Lung (tissue), 12 donors: ENCODE data around the gene OR52E4. TPM values are rescaled to one million over a fixed set of nuclear protein-coding genes. Genes with fewer than 3 reads are reported as not detected.

Source experiments
- ATAC-seq: fragments of 200-7000 bp; cut with Tn5 transposase; one replicate; pipeline ENCODE4 v1.9.1; 2020; ENCODE audit warnings: moderate number of reproducible peaks; ENCODE audit not compliant: insufficient read depth, low FRiP score
- DNase-seq, 3 donors: peaks; one replicate each; pipeline ENCODE4 v3.0.0-alpha.2; 2013 to 2017
- H3K27ac ChIP-seq, 2 donors: one replicate each; pipeline ENCODE4 v1.5.1; 2013; ENCODE audit warnings: mild to moderate bottlenecking in 2 of 2, moderate library complexity in 2 of 2, control low read depth in 1 of 2, inconsistent platforms in 1 of 2, low read depth in 1 of 2, low read length in 1 of 2
- H3K27me3 ChIP-seq, 3 donors: one replicate each; pipeline ENCODE4 v1.5.1; 2013; ENCODE audit warnings: low read length in 2 of 3; ENCODE audit not compliant: control insufficient read depth in 3 of 3, insufficient read depth in 3 of 3
- H3K36me3 ChIP-seq, 4 donors: one replicate each; pipeline ENCODE4 v1.5.1; 2013; ENCODE audit warnings: low read length in 4 of 4, mild to moderate bottlenecking in 1 of 4, moderate library complexity in 1 of 4; ENCODE audit not compliant: control insufficient read depth in 4 of 4, insufficient read depth in 4 of 4
- H3K4me1 ChIP-seq, 5 donors: one replicate each; pipeline ENCODE4 v1.5.1; 2013; ENCODE audit warnings: low read length in 5 of 5, mild to moderate bottlenecking in 2 of 5, moderate library complexity in 1 of 5; ENCODE audit not compliant: control insufficient read depth in 5 of 5, insufficient read depth in 5 of 5
- H3K4me3 ChIP-seq: one replicate; pipeline ENCODE4 v1.5.1; 2013; ENCODE audit warnings: mild to moderate bottlenecking, control low read depth, moderate library complexity
- H3K9ac ChIP-seq, 2 donors: one replicate each; pipeline ENCODE4 v1.5.1; 2013; ENCODE audit warnings: low read length in 2 of 2, control low read depth in 1 of 2; ENCODE audit not compliant: insufficient read depth in 1 of 2
- H3K9me3 ChIP-seq, 4 donors: one replicate each; pipeline ENCODE4 v1.5.1; 2013; ENCODE audit warnings: low read length in 3 of 4, mild to moderate bottlenecking in 1 of 4, moderate library complexity in 1 of 4; ENCODE audit not compliant: control insufficient read depth in 4 of 4, insufficient read depth in 3 of 4
- WGBS, 2 donors: extraction: QIAGEN DNeasy Blood & Tissue Kit; methylation state at CpG; one replicate each; pipeline ENCODE4 v1.1.7; 2013; 5-methylcytosine and 5-hydroxymethylcytosine counted together
- polyA plus RNA-seq, 2 donors: library from polyadenylated mRNA; stranded (reverse); fragments of 200-250 nt; gene quantifications; one replicate each; pipeline ENCODE4 v1.2.1, GENCODE V29; 2013
- total RNA-seq, 2 donors: library from RNA; depleted of rRNA in 1 of 2; stranded (reverse); fragments of >200 nt in 1 of 2; gene quantifications; one replicate each; pipeline ENCODE4 v1.2.1, GENCODE V29; 2014 to 2021
- TF ChIP-seq, protein P1 (sequence below): IDR thresholded peaks from 2 replicates; pipeline ENCODE4 v1.5.1; 2012; ENCODE audit warnings: mild to moderate bottlenecking; ENCODE audit errors: control extremely low read depth, extremely low read depth
- donor health status: control.
- donor health status: control.
- donor health status: Bipolar disorder and iron deficiency.
- donor health status: healthy.
- donor health status: DM: yes; HTN: yes; CAD: no.

The OR52E4 gene
- total and polyA plus RNA-seq, 4 donors: not detected

DNA sequence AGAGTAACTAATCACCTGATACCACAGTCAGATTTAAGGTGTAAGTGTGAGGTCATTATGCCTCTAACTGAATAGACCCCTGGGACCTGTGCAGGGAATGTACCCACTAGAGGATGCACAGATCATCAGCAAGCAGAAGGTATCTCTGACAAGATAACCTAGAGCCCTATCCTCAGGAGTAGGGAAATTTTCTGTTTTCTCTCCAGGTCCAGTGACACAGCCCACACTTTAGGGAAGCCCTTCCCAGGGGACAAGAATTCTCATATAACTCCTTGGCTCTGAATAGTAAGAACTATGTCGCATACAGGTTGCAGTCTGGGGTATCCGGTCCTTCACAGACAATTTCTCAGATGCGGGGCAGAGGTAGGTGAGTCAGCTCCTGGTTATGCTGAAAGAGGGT is 12.5 kb downstream of the OR52E4 start, which contains the start of gene OR52E5:
TSS of gene OR52E5 (plus strand) at position 301 of the 400 bp plus-strand sequence. CDS start 7,569 bp downstream, outside the sequence.
- H3K36me3 ChIP-seq: no peaks in the 10 kb centered on the region

DNA sequence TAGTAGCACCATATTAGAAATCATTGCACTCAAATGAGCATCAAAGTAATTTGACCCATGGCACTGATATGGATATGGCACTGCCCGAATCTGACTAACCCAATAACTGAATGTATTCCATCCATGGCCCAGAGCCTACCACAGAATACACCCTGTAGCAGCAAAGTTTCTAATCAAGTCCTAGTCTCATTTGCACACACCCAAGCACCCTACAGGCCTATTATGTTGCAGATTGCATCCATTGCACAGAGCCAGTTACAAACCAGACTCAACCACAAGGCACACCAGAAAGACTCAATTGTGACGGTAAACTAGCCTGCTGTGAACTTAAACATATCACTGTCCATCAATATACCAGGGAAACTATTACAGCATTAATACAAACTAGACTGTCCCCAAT is 19.1 kb downstream of the OR52E4 start:
- ATAC-seq: no peak

More for the DNA sequence above, 12.5 kb downstream of the OR52E4 start, which contains the start of gene OR52E5:
- Histone ChIP-seq H3K27me3 (no peaks in the 10 kb centered on the region), H3K4me3 (no peak within 1 kb of the TSS), H3K9ac (no peak within 1 kb of the TSS), H3K4me1 (no peaks in the 10 kb centered on the region), H3K27ac (no peak within 1 kb of the TSS), H3K9me3 (no peaks in the 10 kb centered on the region)
- ATAC-seq (no peak), DNase-seq (no peak)
- TF ChIP-seq, protein P1, sequence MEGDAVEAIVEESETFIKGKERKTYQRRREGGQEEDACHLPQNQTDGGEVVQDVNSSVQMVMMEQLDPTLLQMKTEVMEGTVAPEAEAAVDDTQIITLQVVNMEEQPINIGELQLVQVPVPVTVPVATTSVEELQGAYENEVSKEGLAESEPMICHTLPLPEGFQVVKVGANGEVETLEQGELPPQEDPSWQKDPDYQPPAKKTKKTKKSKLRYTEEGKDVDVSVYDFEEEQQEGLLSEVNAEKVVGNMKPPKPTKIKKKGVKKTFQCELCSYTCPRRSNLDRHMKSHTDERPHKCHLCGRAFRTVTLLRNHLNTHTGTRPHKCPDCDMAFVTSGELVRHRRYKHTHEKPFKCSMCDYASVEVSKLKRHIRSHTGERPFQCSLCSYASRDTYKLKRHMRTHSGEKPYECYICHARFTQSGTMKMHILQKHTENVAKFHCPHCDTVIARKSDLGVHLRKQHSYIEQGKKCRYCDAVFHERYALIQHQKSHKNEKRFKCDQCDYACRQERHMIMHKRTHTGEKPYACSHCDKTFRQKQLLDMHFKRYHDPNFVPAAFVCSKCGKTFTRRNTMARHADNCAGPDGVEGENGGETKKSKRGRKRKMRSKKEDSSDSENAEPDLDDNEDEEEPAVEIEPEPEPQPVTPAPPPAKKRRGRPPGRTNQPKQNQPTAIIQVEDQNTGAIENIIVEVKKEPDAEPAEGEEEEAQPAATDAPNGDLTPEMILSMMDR: no peak
- 88 to 100% methylated on average over 3 of the region's 3 CpGs for WGBS, 2 donors

DNA sequence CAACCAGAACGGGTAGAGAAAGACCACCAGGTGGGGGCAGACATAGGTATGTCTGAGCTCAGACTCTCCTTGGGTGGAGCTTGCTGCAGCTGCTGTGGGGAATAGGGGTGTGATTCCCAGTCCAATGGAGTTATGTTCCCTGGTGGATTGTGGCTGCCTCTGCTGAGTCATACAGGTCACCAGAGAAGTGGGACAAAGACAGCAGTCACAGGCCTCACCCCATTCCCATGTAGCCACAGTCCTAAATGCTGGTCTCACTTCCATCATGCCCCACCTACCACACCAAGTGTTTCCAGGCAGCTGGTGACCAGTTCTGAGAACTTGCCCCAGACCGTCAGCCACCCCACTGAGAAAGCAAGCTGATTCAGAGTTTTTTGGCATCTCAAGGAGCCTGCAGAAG is 30.1 kb downstream of the OR52E4 start:
- no peak overlapping the region for H3K27ac ChIP-seq
- no peak overlapping the region for H3K9ac ChIP-seq
- DNase-seq (no peak), ATAC-seq (no peak)
- no peaks in the 10 kb centered on the region for H3K36me3 ChIP-seq
- no peak overlapping the region for H3K4me3 ChIP-seq
- TF ChIP-seq, protein P1: no peak
- WGBS, 2 donors: 68 to 85% methylated on average over 2 of the region's 2 CpGs
- H3K9me3 ChIP-seq: peaks cover 0 to 11% (median 1%) of the 10 kb centered on the region in 4 donors
- H3K4me1 ChIP-seq: no peaks in the 10 kb centered on the region
- H3K27me3 ChIP-seq: no peaks in the 10 kb centered on the region

More for the DNA sequence above, 19.1 kb downstream of the OR52E4 start:
- H3K9ac ChIP-seq: no peak overlapping the region
- no peak overlapping the region for H3K4me3 ChIP-seq
- DNase-seq: no peak
- WGBS, 2 donors: 91 to 97% methylated on average over 2 of the region's 2 CpGs
- no peaks in the 10 kb centered on the region for H3K36me3 ChIP-seq
- no peaks in the 10 kb centered on the region for H3K27me3 ChIP-seq
- H3K9me3 ChIP-seq: no peaks in the 10 kb centered on the region
- no peak overlapping the region for H3K27ac ChIP-seq
- TF ChIP-seq, protein P1: no peak
- no peaks in the 10 kb centered on the region for H3K4me1 ChIP-seq
